ENCODE measurements around the gene F2. TPM values are rescaled to one million over a fixed set of nuclear protein-coding genes. Genes with fewer than 3 reads are reported as not detected.

The F2 gene
- total RNA-seq, 1 experiment from 2014 or later: not detected

GRCh38 chr11:46694072-46694471 is 24.9 kb upstream of the F2 start:
- ChIA-PET POLR2A (no interaction called here), CTCF (interaction anchor here (0.6 kb wide), 1 partner anchor 156 kb away, joined by 3 read pairs; no protein-coding TSS in a partner anchor)
- intact Hi-C loops (cut with micrococcal nuclease): no loop called here
- Mint-ChIP-seq H3K9me3 (ENCODE audit: unreplicated experiment) (no peaks in the 10 kb centered on the region), H3K27ac (ENCODE audit: low read depth, unreplicated experiment) (peak overlapping the region; percentile 88), H3K36me3 (ENCODE audit: insufficient read depth, unreplicated experiment) (peaks cover 55% of the 10 kb centered on the region), H3K4me1 (ENCODE audit: insufficient read depth, unreplicated experiment) (peaks cover 15% of the 10 kb centered on the region), H3K4me3 (ENCODE audit: unreplicated experiment) (no peak overlapping the region), H3K27me3 (ENCODE audit: insufficient read depth, unreplicated experiment) (no peaks in the 10 kb centered on the region)
- DNase-seq (ENCODE audit: unreplicated experiment): no peak
- no TSS peak for BruUV-seq (replicated peaks)
- TF ChIP-seq CTCF (IDR thresholded peaks at IDR 0.05; ENCODE audit: unreplicated experiment): no peak

GRCh38 chr11:46694607-46695006 is 24.4 kb upstream of the F2 start:
- Mint-ChIP-seq H3K4me1 (ENCODE audit: insufficient read depth, unreplicated experiment) (peaks cover 14% of the 10 kb centered on the region), H3K9me3 (ENCODE audit: unreplicated experiment) (no peaks in the 10 kb centered on the region), H3K36me3 (ENCODE audit: insufficient read depth, unreplicated experiment) (peaks cover 54% of the 10 kb centered on the region), H3K27me3 (ENCODE audit: insufficient read depth, unreplicated experiment) (no peaks in the 10 kb centered on the region), H3K27ac (ENCODE audit: low read depth, unreplicated experiment) (peak overlapping the region; percentile 88), H3K4me3 (ENCODE audit: unreplicated experiment) (no peak overlapping the region)
- POLR2A ChIA-PET: no interaction called here
- intact Hi-C loops (cut with micrococcal nuclease): no loop called here
- no peak for TF ChIP-seq CTCF (IDR thresholded peaks at IDR 0.05; ENCODE audit: unreplicated experiment)
- CTCF ChIA-PET: no interaction called here
- DNase-seq (ENCODE audit: unreplicated experiment): no peak
- BruUV-seq (replicated peaks): no TSS peak

GRCh38 chr11:46695345-46696211 is 23.4 kb upstream of the F2 start:
- intact Hi-C loops (cut with micrococcal nuclease): no loop called here
- Mint-ChIP-seq H3K27ac (ENCODE audit: low read depth, unreplicated experiment) (peak overlapping the region; percentile 88), H3K9me3 (ENCODE audit: unreplicated experiment) (no peaks in the 10 kb centered on the region), H3K27me3 (ENCODE audit: insufficient read depth, unreplicated experiment) (no peaks in the 10 kb centered on the region), H3K4me3 (ENCODE audit: unreplicated experiment) (no peak overlapping the region), H3K36me3 (ENCODE audit: insufficient read depth, unreplicated experiment) (peaks cover 50% of the 10 kb centered on the region), H3K4me1 (ENCODE audit: insufficient read depth, unreplicated experiment) (peaks cover 14% of the 10 kb centered on the region)
- no peak for TF ChIP-seq CTCF (IDR thresholded peaks at IDR 0.05; ENCODE audit: unreplicated experiment)
- POLR2A ChIA-PET: interaction anchor here (7.0 kb wide), 1 partner anchor 9 kb away, joined by 150 read pairs; no protein-coding TSS in a partner anchor
- no TSS peak for BruUV-seq (replicated peaks)
- no peak for DNase-seq (ENCODE audit: unreplicated experiment)
- CTCF ChIA-PET: interaction anchor here (0.6 kb wide), 1 partner anchor 45 kb away, joined by 5 read pairs; no protein-coding TSS in a partner anchor

GRCh38 chr11:46696212-46696558 is 22.8 kb upstream of the F2 start:
- TF ChIP-seq CTCF (IDR thresholded peaks at IDR 0.05; ENCODE audit: unreplicated experiment): no peak
- Mint-ChIP-seq H3K4me1 (ENCODE audit: insufficient read depth, unreplicated experiment) (peaks cover 14% of the 10 kb centered on the region), H3K27me3 (ENCODE audit: insufficient read depth, unreplicated experiment) (no peaks in the 10 kb centered on the region), H3K4me3 (ENCODE audit: unreplicated experiment) (no peak overlapping the region), H3K27ac (ENCODE audit: low read depth, unreplicated experiment) (no peak overlapping the region), H3K9me3 (ENCODE audit: unreplicated experiment) (no peaks in the 10 kb centered on the region), H3K36me3 (ENCODE audit: insufficient read depth, unreplicated experiment) (peaks cover 52% of the 10 kb centered on the region)
- ChIA-PET POLR2A (interaction anchor here (7.0 kb wide), 1 partner anchor 10 kb away, joined by 150 read pairs; no protein-coding TSS in a partner anchor), CTCF (interaction anchor here (0.6 kb wide), 1 partner anchor 46 kb away, joined by 5 read pairs; no protein-coding TSS in a partner anchor)
- intact Hi-C loops (cut with micrococcal nuclease): no loop called here
- no TSS peak for BruUV-seq (replicated peaks)
- no peak for DNase-seq (ENCODE audit: unreplicated experiment)
